NCI-H526 treated with DMSO at 0.1 percent for 48 hours (cell line): ENCODE results near the gene DMAC2.
"Not testable (repeated sequence)": the region's sequence is repeated elsewhere in the genome, so short reads cannot be mapped to it uniquely, and the experiment has no call there.

Experiments used
- DNase-seq: peaks from one replicate; lab custom pipeline; 2025; lab: John Stamatoyannopoulos, UW

Gene DMAC2

GRCh38 chr19:41422456-41422855 is 17.3 kb downstream of the DMAC2 start:
- no peak for DNase-seq

- DNase-seq = no peak
These were observed 17.7 kb downstream of the DMAC2 start for GRCh38 chr19:41421973-41422372.

GRCh38 chr19:41421314-41421713 is 18.4 kb downstream of the DMAC2 start:
- no peak for DNase-seq

- no peak for DNase-seq
These were observed 19.4 kb downstream of the DMAC2 start for GRCh38 chr19:41420101-41420880.

GRCh38 chr19:41416194-41416674 is 23.5 kb downstream of the DMAC2 start:
- DNase-seq = no peak

- DNase-seq = no peak
These were observed 24.5 kb downstream of the DMAC2 start for GRCh38 chr19:41415154-41415571.

GRCh38 chr19:41414461-41414860 is 25.3 kb downstream of the DMAC2 start:
- no peak for DNase-seq

- no peak for DNase-seq
These were observed 25.8 kb downstream of the DMAC2 start for GRCh38 chr19:41413947-41414346.

GRCh38 chr19:41412953-41413352 is 26.8 kb downstream of the DMAC2 start:
- DNase-seq = no peak

GRCh38 chr19:41411968-41412265 is 27.8 kb downstream of the DMAC2 start:
- no peak for DNase-seq

- DNase-seq = no peak
These were observed 28.4 kb downstream of the DMAC2 start for GRCh38 chr19:41411100-41411967.

GRCh38 chr19:41410336-41411054 is 29.2 kb downstream of the DMAC2 start:
- no peak for DNase-seq

GRCh38 chr19:41409288-41409687 is 30.4 kb downstream of the DMAC2 start:
- no peak for DNase-seq

GRCh38 chr19:41408846-41409245 is 30.9 kb downstream of the DMAC2 start:
- not testable (repeated sequence) for DNase-seq

GRCh38 chr19:41408256-41408655 is 31.5 kb downstream of the DMAC2 start:
- no peak for DNase-seq

- no peak for DNase-seq
These were observed 32.4 kb downstream of the DMAC2 start for GRCh38 chr19:41407271-41407670.

GRCh38 chr19:41405776-41406175 is 33.9 kb downstream of the DMAC2 start:
- DNase-seq = no peak

- no peak for DNase-seq
These were observed 36.3 kb downstream of the DMAC2 start for GRCh38 chr19:41403181-41403970.

GRCh38 chr19:41402010-41402409 is 37.7 kb downstream of the DMAC2 start:
- no peak for DNase-seq

- DNase-seq = no peak
These were observed 38.2 kb downstream of the DMAC2 start for GRCh38 chr19:41401483-41401882.

- DNase-seq = no peak
These were observed 40.2 kb downstream of the DMAC2 start for GRCh38 chr19:41399525-41399924.

GRCh38 chr19:41399091-41399490 is 40.6 kb downstream of the DMAC2 start:
- DNase-seq = no peak
